GM19468 (cell line): ENCODE results near the gene HBM.
"Not testable (repeated sequence)": the region's sequence is repeated elsewhere in the genome, so short reads cannot be mapped to it uniquely, and the experiment has no call there.

Experiments used
- ATAC-seq: cut with Tn5 transposase; IDR thresholded peaks from one replicate; pipeline ENCODE4 v1.9.1; 2021; ENCODE audit warnings: mild to moderate bottlenecking, moderate library complexity, moderate number of reproducible peaks; ENCODE audit not compliant: unreplicated experiment; ENCODE audit errors: extremely low read depth

Gene HBM

DNA sequence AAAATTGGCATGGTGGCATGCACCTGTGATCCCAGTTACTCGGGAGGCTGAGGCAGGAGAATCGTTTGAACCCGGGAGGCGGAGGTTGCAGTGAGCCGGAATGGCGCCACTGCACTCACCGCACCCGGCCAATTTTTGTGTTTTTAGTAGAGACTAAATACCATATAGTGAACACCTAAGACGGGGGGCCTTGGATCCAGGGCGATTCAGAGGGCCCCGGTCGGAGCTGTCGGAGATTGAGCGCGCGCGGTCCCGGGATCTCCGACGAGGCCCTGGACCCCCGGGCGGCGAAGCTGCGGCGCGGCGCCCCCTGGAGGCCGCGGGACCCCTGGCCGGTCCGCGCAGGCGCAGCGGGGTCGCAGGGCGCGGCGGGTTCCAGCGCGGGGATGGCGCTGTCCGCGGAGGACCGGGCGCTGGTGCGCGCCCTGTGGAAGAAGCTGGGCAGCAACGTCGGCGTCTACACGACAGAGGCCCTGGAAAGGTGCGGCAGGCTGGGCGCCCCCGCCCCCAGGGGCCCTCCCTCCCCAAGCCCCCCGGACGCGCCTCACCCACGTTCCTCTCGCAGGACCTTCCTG lies 14.4 kb downstream of the HBM start, which contains the start of gene HBQ1:
Gene HBQ1, plus strand, starts transcription at position 359 of the 575 bp plus-strand sequence. Its CDS starts 28 bp downstream, at position 387.
- no peak for ATAC-seq

DNA sequence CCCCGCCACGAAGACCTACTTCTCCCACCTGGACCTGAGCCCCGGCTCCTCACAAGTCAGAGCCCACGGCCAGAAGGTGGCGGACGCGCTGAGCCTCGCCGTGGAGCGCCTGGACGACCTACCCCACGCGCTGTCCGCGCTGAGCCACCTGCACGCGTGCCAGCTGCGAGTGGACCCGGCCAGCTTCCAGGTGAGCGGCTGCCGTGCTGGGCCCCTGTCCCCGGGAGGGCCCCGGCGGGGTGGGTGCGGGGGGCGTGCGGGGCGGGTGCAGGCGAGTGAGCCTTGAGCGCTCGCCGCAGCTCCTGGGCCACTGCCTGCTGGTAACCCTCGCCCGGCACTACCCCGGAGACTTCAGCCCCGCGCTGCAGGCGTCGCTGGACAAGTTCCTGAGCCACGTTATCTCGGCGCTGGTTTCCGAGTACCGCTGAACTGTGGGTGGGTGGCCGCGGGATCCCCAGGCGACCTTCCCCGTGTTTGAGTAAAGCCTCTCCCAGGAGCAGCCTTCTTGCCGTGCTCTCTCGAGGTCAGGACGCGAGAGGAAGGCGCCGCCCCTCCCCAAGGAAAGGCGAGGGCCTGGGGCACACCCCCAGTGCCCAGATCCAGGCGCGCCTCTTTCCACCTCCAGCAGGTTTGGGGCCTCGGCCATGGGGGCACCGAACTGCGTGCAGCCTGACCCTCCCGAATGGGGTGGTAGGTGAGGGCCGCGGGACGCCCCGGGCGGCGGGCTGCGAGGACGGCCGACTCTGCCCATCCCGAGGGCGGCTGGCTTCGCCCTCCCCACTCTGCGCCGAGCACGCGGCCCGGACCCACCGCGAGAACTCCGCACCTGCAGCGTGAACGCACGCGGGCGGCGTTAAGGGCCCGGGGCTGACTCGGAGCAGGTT lies 15.1 kb downstream of the HBM start:
- peak; percentile 26 for ATAC-seq

- no peak for ATAC-seq
These were observed 15.8 kb downstream of the HBM start for GRCh38 chr16:181565-182021.

GRCh38 chr16:183005-183404 lies 17.2 kb downstream of the HBM start:
- ATAC-seq, result no peak

DNA sequence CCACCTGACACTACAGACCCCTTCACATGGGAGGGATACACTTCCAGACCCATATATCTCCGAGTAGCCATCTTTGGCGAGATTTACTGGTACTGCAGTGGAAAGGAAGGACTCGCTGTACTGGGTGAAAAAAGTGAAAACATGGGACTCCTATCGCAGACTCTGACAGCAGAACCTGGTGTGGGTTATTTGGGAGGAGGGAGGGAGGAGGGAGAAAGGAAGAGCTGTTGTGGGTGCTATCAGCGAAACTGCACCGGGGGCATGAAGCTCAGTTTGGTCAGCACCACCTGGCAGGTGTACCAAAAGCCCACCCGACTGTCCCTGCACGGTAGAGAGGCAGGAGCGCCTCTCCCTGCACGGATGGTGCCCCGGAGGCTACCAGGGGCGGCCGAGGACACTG lies 19.4 kb downstream of the HBM start:
- no peak for ATAC-seq

- ATAC-seq, result no peak
These were observed 19.9 kb downstream of the HBM start for GRCh38 chr16:185691-186090.

GRCh38 chr16:187330-187729 lies 21.6 kb downstream of the HBM start:
- no peak for ATAC-seq

DNA sequence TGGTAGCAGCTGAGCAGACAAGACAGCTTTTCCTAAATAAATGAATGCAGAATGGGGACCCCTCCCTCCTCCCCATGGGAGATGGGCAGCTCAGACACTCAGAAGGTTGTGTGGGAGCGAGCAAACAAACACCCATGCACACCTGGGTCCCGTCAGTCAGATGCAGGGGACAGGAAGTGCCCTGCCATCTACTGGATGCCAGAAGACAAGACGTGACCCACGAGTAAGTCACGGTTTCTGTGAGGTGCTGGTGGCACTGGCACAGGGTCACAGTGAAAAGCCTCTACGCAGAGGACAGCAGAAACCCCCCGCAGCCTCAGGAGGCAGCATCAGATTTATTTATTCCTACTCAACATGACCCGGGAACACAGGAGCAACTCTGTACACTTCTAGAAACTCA lies 22.9 kb downstream of the HBM start:
- no peak for ATAC-seq

GRCh38 chr16:189604-190186 lies 23.9 kb downstream of the HBM start:
- no peak for ATAC-seq

- ATAC-seq, result no peak
These were observed 26.1 kb downstream of the HBM start for GRCh38 chr16:191831-192230.

GRCh38 chr16:192686-193085 lies 26.9 kb downstream of the HBM start:
- ATAC-seq, result no peak

- ATAC-seq, result no peak
These were observed 27.7 kb downstream of the HBM start for GRCh38 chr16:193441-193840.

DNA sequence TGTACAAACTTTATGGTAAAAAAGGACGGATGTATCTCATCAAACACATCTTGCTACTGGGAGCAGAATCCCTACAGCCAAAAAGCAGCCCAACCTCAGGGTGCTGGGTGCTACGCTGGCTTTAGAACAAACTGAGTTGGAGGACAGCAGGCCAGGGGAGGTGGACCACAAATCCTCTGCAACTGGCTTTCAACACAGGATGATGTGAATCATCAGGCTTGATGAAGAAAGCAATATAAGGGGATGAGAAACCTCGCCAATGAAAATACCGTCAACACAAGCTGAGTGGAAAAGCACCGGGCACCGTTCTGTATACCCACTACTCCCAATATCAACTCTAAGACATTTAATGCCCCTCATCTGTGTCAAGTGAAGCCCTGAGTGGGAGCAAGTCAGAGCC lies 28.7 kb downstream of the HBM start:
- no peak for ATAC-seq

GRCh38 chr16:200388-200787 lies 34.6 kb downstream of the HBM start:
- ATAC-seq, result no peak

GRCh38 chr16:203246-203645 lies 37.5 kb downstream of the HBM start:
- no peak for ATAC-seq

- not testable (repeated sequence) for ATAC-seq
These were observed 38.3 kb downstream of the HBM start for GRCh38 chr16:204046-204445.

GRCh38 chr16:209359-209758 lies 43.6 kb downstream of the HBM start:
- ATAC-seq, result not testable (repeated sequence)

DNA sequence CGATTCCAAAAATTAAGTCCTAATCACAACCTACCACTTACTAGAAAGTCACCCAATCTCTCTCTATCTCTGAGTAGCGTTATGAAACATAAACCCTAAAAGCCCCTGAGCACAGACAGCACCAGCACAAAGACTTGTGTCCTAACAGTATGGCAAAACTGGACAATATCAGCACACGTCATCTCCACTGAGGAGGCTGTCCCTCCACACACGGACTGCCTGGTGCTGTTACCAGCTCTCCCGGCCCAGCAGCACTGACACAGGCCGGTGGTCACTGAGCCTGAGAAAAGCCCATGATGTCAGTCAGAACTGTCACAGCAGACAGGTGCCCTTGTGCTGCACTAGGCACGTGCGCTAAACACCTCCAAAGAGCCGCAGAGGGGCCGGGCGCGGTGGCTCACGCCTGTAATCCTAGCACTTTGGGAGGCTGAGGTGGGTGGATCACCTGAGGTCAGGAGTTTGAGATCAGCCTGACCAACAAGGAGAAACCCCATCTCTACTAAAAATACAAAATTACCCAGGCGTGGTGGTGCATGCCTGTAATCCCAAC lies 45.9 kb downstream of the HBM start:
- ATAC-seq, result not testable (repeated sequence)

- ATAC-seq, result no peak
These were observed 47.2 kb downstream of the HBM start for GRCh38 chr16:212999-213398.
